AG20443 (cell line): ENCODE data around the gene GAB2.
"Not testable (repeated sequence)": the region's sequence is repeated elsewhere in the genome, so short reads cannot be mapped to it uniquely, and the experiment has no call there.

Experiments
- DNase-seq: peaks from one replicate; pipeline ENCODE4 v3.0.0; 2012; ENCODE audit warnings: low spot score, mixed read lengths

The GAB2 gene

DNA sequence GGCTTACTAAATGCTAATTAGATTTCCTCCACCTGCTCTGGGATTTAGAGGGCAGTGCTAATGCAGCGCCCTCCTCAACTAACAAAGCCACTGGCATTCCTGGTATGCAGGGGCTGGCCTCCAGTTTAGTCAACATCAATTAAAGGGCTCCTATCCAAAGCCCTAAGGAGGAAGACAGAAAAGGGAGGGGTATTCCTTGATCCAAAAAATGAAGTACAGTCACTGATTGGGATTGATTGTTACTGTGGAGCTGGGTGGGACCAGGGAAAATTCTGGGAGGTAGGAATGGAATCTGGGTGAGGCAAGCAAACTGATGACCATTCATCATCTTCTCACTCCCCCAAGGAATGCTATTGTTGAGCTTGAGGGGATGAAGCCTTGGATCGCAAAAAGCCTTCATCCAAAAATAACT lies 52.2 kb downstream of the GAB2 start:
- DNase-seq: peak; percentile 66

DNA sequence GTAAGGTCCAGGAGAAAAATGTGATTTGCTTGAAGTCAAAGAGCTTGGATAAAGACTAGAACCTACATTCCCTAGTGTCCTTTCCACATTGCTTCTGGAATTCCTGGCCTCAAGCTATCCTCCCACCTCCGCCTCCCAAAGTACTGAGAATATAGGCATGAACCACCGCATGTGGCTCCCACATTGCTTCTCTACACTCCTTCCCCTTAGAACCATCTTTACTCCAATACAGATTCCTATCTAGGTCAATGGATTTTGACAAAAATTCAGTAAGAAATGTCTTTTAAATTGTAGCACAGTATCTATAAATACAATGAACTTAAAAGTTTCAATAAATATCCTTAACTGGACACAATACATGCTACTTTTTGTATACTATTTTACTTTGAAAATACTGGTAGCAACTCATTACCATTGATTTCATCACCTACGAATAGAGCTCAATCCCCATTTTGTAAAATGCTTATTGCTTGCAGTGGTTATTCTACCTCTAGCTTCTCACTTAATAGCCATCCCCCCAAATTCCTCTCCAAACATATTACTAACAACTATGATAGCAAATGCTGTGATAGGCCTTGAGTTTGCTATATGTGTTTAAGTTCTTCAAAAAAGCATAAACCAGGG lies 53.4 kb downstream of the GAB2 start:
- no peak for DNase-seq

DNA sequence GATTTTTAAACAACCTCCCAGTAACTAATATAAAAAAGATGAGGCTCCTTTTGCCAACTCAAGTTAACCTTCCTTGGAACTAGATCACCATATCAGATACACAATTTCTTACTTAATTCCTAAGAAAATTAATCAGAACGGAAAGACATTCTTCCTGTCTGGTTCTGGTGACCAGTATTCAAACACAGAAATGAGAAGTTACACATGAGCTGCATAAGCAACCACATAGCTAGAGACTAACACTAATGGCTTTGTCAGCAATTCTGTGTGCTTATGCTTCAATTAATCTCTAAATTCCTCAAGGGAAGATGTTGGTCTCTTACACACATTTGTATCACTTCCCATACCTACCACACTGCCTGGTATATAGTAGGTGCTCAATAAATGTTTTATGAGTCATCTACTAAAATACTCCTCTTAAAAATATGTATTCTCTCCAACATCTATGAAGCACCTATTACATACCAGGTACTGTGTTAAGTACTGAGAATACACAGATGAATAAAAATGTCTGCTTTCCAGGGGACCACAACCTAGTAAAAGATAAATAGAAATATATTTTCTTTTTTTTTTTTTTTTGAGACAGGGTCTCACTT lies 54.5 kb downstream of the GAB2 start:
- no peak for DNase-seq

DNA sequence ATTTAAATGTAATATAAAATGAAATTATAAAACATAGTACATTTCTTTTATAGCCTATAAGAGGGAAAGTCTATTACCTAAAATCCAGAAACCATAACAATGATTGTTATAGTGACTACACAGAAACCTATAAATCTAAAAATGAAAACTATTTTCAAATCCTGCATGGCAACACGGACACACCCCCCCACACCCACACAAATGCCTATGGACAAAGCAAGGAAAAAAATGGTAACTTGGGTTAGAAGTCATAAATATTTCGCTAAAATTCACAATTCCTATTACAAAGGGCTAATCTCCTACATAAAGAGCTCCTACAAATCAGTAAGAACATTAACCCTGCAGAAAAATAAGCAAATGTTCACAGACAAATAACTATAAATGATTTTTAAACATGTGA lies 56.4 kb downstream of the GAB2 start:
- DNase-seq: no peak

DNA sequence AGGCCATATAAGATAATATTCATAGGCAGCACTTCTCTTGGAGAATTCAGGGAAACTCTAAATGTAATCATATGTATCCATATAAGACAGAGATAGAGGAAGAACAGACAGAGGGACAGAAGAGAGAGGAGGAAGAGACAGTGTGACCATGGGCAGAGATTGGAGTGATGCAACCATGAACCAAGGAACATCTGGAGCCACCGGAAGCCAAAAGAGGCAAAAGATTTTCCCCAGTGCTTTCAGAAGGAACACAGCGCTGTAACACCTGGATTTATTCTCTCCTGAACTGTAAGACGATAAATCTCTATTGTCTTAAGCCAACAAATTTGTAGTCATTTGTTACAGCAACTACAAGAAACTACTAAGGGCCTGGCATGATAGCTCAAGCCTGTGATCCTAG lies 57.7 kb downstream of the GAB2 start:
- DNase-seq: no peak

DNA sequence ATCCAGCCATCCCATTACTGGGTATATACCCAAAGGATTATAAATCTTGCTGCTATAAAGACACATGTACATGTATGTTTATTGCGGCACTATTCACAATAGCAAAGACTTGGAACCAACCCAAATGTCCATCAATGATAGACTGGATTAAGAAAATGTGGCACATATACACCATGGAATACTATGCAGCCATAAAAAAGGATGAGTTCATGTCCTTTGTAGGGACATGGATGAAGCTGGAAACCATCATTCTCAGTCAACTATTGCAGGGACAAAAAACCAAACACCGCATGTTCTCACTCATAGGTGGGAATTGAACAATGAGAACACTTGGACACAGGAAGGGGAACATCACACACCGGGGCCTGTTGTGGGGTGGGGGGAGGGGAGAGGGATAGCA lies 59.7 kb downstream of the GAB2 start:
- DNase-seq: not testable (repeated sequence)

DNA sequence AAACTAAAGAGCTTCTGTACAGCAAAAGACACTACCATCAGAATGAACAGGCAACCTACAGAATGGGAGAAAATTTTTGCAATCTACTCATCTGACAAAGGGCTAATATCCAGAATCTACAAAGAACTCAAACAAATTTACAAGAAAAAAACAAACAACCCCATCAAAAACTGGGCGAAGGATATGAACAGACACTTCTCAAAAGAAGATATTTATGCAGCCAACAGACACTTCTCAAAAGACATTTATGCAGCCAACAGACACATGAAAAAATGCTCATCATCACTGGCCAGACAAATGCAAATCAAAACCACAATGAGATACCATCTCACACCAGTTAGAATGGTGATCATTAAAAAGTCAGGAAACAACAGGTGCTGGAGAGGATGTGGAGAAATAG lies 60.2 kb downstream of the GAB2 start:
- DNase-seq: not testable (repeated sequence)

DNA sequence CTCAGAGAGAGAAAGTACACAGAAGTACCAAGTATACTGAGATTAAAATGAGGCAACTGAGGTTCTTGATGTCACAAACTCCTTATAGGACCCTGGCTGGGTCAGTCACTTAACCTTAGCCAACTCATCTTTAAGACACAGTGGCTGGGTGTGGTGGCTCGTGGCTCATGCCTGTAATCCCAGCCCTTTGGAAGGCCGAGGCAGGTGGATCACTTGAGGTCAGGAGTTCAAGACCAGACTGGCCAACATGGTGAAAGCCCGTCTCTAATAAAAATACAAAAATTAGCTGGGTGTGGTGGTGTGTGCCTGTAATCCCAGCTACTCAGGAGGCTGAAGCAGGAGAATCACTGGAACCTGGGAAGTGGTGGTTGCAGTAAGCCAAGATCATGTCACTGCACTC lies 61.9 kb downstream of the GAB2 start:
- DNase-seq: not testable (repeated sequence)

DNA sequence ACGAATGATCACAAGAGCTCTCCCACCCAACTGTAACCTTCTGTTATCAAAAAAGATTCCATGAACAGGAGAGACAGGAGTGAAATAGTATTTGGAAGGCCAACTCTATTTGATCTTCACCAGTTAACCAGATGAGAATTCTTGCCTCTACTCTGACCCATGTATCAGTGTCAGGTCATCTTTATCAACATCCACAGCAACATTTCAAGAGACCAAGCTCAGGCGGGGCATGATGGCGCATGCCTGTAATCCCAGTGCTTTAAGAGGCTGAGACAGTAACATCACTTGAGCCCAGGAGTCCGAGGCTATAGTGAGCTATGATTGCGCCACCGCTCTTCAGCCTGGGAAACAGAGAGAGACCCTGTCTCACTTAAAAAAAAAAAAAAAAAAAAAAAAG lies 62.3 kb downstream of the GAB2 start:
- no peak for DNase-seq

DNA sequence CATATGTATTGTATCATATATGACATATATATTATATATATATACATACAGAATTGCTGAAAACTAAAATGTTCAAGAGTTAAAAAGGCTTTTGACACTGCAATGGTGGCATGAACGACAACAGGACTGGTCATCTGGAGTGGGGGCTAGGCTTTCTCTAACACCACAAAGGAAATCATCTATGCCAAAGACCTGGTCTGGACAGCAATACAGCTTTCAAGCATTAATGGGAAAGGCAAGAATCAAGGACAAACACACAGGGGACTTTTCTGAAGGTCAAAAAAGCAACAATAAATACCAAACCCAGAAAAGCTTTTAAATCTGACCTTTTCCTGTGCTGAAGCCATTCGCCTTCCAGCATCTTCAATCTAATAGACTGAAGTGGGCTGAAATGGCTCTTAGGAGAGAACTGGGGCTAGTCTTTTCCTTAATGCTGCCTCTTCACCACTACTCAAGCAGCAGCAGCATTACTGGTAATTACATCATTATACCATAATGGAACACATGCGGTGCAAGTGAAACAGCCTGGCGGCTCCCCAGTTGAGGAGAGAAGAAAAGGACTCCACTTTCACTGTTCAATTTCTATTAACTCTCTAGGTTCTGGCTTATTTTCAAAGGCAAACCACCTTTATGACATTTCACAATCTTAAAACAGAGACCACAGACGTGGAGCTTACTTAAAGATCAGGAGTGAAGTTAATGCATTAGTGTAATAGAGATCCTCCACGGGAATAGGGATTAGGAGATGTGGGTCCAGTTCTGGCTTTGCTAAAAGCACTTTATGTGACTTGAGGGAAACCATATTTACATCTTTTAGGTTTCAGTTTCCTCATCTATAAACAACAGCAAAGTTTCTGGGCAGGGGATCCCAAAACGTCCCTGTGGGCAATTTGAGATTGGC lies 63.0 kb downstream of the GAB2 start:
- peak; percentile 44 for DNase-seq

DNA sequence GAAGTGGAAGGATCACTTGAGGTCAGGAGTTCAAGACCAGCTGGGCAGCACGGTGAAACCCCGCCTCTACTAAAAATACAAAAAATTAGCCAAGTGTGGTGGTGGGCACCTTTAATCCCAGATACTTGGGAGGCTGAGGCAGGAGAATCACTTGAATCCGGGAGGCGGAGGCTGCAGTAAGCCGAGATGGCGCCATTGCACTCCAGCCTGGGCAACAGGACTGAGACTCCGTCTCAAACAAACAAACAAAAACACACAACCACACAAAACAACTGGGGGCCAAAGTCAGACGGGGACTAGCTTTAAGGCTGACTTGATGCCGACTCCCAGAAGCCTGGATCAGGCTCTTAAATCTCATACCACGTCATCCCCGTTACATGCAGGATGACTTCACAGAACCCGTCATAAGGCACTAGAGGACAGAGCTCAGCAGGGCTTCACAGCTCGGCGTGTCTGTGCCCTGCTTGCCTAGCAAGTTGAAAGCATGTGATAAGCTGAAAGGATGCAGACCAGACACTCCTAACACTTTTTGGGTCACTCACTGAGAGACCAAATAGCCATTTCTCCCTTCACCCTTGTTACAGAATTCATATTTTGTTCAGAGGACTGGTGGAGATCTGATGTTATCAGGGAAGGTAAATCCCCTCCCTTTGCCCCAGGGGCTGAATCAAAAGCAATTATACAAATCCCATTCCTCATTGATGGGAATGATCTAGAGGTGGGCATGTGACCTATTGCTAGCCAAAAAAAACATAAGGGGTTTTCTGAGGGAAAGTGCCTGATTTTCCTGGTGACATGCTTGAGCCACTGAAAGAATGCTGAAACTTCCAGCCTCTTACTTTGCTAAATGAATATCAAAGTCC lies 65.4 kb downstream of the GAB2 start:
- DNase-seq: no peak

DNA sequence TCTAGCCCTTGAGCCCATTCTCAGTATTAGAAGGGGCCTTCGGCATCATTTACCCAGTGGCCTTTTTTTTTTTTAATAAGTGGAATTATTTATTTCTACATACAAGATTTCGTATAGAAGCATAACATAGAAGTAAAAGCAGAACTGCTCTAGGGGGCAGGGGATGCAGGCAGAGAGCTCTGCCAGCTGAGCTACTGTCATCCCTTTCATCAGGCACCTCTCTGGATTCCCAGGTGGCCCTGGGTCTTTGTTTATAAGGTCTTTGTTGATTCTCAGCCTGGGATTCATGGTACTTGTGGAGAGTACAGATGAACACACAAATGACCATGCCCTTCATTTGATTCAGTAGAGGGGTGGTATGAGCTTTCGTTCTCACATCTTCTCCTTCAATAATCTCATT lies 66.4 kb downstream of the GAB2 start:
- no peak for DNase-seq

DNA sequence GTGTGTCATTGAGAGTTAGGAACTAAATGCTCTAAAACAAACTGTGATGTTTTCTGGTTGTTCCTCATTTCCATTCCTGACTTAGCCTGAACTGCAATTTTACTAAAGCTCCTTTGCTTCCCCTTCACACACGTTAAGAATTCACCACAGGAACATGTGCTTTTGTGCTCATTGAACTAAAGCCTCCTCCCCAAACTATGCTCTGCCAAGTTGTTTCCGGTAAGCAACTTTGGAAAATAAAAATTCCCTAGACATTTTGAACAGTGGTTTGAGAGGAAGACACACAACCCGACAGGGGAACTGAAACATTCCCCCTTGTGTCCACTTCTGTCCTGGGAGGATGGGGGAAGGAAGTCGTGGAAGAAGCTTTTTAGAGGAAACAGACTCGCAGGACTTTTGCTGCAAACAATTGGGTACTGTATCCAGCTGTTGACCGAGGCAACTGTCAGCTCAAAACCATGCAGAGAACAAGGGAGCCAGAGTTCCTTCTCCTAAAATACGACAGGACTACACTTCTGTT lies 66.9 kb downstream of the GAB2 start:
- DNase-seq: peak; percentile 34

DNA sequence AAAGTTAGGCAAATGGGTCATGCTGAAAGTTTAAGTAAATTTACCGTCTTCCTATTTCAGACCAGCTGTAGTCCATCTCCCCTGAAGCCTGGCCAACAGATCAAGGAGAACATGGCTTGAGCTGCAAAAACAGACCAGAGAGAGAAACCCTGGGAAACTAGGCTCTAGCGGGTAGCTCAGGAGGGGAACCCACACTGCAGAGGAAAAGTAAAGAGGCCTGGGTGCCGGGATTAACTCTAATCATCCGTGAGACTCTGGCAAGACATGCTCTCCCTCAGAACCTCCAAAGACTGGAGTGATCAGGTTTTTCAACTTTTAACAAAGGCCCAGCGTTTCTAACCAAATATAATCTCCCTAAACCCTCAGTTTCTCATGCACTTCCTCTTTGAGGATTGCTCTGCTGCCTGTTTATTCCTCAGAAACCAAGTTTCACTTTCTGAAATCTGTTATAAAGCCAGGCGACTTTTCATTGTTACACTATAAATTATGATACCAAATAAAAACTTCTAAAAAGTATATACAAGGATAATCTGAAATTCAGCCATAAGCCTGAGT lies 67.5 kb downstream of the GAB2 start:
- DNase-seq: no peak

DNA sequence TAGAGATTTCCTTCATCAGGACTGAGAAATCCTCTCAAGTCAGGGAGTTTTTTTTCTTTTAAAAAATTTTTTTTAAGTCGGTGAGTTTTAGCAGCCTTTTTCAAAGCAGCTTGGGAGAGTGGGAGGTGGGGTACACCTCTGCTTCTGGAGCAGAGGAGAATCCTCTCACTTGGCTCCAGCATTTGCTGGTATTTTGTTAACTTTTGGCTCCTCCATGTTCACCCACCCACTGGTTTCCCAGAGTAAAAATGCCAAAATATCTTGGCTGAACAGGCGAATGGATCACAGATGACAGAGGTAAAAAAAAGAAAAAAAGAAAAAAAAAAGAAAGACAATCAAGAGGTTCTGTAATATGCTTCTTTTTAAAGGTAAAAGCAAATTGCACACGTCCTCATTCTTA lies 68.0 kb downstream of the GAB2 start:
- no peak for DNase-seq

DNA sequence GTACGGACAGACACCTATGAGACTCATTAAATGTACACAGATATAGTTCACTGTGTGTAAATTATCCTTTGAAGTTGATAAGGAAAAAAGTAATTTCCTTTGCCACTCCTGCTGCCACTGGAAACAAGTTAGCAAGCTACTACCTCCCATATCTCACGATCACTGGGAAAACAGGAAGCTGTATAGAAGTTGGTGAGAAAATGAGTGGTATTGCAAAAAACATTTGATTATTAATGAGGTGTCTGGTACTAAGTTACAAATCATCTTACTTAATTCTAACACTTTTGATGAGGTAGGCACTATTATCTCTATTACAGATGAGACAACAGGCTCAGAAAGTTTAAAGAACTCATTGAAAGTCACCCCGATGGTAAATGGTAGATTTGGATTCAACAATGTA lies 68.5 kb downstream of the GAB2 start:
- DNase-seq: no peak

DNA sequence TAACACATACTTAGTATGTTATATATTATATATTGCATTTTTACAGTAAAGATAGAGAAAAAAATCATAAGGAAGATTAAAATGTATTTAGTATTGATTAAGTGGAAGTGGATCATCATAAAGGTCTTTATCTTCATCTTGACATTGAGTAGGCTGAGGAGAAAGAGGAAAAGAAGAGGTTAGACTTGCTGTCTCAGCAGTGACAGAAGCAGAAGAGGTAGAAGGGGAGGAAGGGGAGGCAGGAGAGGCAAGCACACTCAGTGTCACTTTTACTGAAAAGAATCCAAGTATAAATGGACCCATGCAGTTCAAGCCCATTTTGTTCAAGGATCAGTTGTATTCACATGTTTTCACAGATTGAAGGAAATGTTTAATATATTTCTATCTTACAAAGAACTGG lies 69.7 kb downstream of the GAB2 start:
- DNase-seq: no peak

DNA sequence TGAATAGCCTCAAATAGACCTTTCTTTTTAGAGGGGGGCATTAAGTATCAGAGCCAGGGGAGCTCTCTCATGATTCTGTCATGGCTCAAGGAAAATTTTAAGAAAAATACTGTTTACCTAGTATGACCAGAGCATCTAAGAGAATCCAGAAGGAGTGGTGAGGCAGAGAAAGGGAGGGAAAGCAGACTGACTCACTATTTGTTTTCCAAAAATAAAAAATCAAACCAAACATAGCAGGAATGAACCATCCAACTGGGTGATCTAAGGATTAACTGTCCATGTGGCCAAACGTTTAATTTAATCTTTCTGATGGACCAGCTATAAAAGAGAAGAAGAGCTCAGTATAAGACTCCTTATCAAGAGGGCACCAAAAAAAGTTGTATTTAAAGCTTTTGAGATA lies 70.8 kb downstream of the GAB2 start:
- no peak for DNase-seq

DNA sequence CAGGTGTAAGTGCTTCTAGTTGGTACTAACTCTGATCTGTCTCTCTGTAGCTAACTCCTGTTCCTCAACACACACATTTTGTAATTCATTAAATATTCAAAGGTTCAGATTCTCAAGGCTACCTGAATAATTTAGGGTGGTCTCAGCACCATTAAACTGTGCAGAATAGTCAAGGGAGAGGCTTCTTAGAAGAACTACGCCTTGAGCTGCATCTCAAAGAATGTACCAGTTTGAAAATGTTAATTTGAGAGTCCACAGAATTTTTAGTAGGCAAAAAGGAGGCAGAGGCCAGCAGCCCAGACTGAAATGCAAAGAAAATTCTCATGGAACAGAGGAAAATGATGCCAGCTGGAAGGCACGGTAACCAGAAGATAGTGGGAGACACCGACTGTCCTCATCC lies 72.2 kb downstream of the GAB2 start:
- no peak for DNase-seq

DNA sequence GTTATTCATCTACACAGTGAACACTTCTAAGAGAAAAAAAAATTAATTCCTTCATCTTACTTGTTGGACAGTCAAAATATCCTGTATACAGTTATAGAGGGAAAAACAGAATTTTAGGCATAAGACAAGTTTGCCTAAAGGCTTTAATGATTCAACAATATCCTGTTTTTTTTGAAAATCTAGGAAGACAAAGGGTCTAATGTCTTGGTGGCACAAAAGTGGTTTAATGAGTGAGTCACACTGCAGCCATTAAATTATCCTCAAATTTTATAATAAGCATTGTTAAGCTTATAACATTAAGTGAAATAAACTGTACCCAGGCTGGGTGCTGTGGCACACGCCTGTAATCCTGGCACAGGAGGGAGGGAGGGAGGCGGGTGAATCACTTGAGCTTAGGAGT lies 72.9 kb downstream of the GAB2 start:
- DNase-seq: no peak

DNA sequence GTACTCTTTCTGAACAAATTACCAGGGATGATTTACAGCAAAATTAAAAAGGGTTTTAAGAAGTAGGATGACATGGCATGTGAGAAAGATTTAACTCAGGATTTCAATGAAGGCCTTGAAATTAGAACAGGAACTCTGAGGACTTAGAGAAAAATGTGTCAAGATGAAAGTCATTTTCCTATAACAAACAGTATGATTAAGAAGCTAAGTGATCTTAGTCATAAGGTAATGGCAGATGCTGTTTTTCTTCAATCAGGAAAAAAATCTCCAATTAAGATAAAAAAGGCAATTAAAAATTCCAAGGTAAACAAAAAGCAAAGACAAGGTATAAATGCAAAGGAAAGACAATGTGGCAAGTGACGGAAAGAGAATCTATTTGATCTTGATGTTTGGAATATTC lies 73.5 kb downstream of the GAB2 start:
- no peak for DNase-seq

DNA sequence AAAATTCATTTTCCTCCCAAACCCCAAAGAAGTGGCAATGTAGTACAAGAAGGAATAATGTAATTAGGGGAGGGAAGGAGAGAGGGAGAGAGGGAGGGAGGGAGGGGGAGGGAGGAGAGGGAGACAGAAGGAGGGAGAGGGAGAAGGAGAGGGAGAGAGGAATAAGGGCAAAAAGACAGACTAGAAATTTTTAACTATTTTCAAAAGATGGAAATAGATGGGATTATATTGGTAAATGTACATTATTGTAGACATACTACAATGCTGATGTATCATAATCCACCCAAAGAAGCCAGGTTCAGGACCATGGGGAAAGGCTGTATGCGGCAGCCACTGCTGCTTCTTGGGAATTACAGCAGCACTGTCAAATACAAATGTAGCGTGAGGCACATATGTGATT lies 74.3 kb downstream of the GAB2 start:
- DNase-seq: no peak
